MCF 10A (cell line): Measurements from ENCODE around the gene LRSAM1. TPM values are rescaled to one million over a fixed set of nuclear protein-coding genes. Genes with fewer than 3 reads are reported as not detected.
A peak's percentile ranks its signal among the peaks of the same experiment; 100 is the strongest.

ENCODE experiments used
- BruUV-seq: library from RNA; stranded (reverse); fragments of 400-500 nt; replicated peaks from 2 replicates; lab custom pipeline; 2021; lab: Mats Ljungman, UMichigan
- CTCF ChIA-PET: fragments of 300-600 bp; sonication (Branson Sonifier 250); formaldehyde crosslinking; extraction: SDS; loops from one replicate; lab custom pipeline; 2021; ENCODE audit warnings: antibody characterized with exemption, inconsistent platforms; lab: Yijun Ruan, JAX
- POLR2A ChIA-PET: fragments of 300-600, 350-650 bp; sonication (Branson Sonifier 250); formaldehyde crosslinking; extraction: SDS; loops from one replicate; lab custom pipeline; 2020; ENCODE audit warnings: antibody characterized with exemption, inconsistent platforms; lab: Yijun Ruan, JAX
- DNase-seq: peaks from one replicate; pipeline ENCODE4 v3.0.0-alpha.2; 2018; ENCODE audit not compliant: unreplicated experiment
- H3K27ac Mint-ChIP-seq: one replicate; pipeline ENCODE4 v1.8.0; 2022; ENCODE audit warnings: mild to moderate bottlenecking, low read depth, mixed read lengths; ENCODE audit not compliant: unreplicated experiment
- H3K27me3 Mint-ChIP-seq: one replicate; pipeline ENCODE4 v1.8.0; 2022; ENCODE audit warnings: mixed read lengths; ENCODE audit not compliant: insufficient read depth, unreplicated experiment
- H3K36me3 Mint-ChIP-seq: one replicate; pipeline ENCODE4 v1.8.0; 2022; ENCODE audit warnings: mild to moderate bottlenecking, moderate library complexity, mixed read lengths; ENCODE audit not compliant: insufficient read depth, unreplicated experiment
- H3K4me1 Mint-ChIP-seq: one replicate; pipeline ENCODE4 v1.8.0; 2022; ENCODE audit warnings: mixed read lengths; ENCODE audit not compliant: insufficient read depth, unreplicated experiment
- H3K4me3 Mint-ChIP-seq: one replicate; pipeline ENCODE4 v1.8.0; 2022; ENCODE audit warnings: mild to moderate bottlenecking, moderate library complexity, mixed read lengths; ENCODE audit not compliant: unreplicated experiment
- H3K9me3 Mint-ChIP-seq: one replicate; pipeline ENCODE4 v1.8.0; 2022; ENCODE audit warnings: mixed read lengths; ENCODE audit not compliant: unreplicated experiment
- CTCF ChIP-seq: fragments of 200-600 bp; IDR thresholded peaks from one replicate; pipeline ENCODE4 v1.8.0; 2022; ENCODE audit warnings: antibody characterized with exemption, mild to moderate bottlenecking; ENCODE audit not compliant: unreplicated experiment
- intact Hi-C: fragments of 100-400 bp; cut with micrococcal nuclease; formaldehyde crosslinking; loops from 2 replicates; pipeline ENCODE4 v1.14.1; 2022
- total RNA-seq: library from RNA; stranded (reverse); gene quantifications from 2 replicates; pipeline ENCODE4 v1.2.3, GENCODE V29; 2022

LRSAM1 gene
- total RNA-seq, 1 experiment from 2014 or later, result 23.5 TPM

DNA sequence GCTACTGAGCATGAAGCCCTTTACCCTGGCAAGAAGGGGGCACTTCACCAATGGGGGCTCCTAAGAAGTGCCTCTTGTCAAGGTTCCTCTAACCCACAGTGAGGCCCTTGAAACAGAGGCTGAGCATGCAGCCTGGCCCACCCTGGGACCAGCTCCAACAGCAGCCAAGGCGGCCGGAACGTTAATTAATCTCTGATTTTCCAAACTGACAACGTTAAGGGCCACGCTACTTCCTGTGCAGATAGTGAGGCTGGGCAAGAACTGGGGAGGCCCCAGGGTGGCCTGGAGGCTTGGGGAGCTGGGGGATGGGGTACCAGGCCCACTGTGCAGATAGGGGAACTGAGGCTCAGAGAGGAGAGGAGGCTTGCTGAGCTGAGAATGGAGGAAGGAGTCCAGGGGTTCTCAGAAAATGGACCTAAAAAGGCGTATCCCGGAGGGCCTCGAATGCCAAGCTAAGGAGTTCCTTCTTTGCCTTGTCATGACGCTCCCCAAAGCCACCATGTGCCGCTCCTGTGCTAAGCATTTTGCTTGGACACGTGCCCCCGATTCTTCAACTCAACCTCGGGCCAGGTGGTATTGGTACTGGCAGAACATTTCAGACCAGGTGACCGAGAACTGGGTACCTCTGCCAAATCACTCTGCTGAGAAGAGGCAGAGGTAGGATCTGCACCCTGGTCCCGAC, 88.8 kb downstream of the LRSAM1 start:
- ChIA-PET POLR2A (interaction anchor here (2.3 kb wide), 1 partner anchor 15 kb away, joined by 6 read pairs; no protein-coding TSS in a partner anchor), CTCF (interaction anchor here (0.9 to 1.8 kb wide), 2 partner anchors 14 to 36 kb away, joined by 5 read pairs; no protein-coding TSS in a partner anchor)
- intact Hi-C loops, result no loop called here
- peaks cover 31% of the 10 kb centered on the region for H3K4me1 Mint-ChIP-seq
- H3K9me3 Mint-ChIP-seq, result no peaks in the 10 kb centered on the region
- H3K27me3 Mint-ChIP-seq, result no peaks in the 10 kb centered on the region
- BruUV-seq, result no TSS peak
- no peak overlapping the region for H3K27ac Mint-ChIP-seq
- peaks cover 37% of the 10 kb centered on the region for H3K36me3 Mint-ChIP-seq
- no peak overlapping the region for H3K4me3 Mint-ChIP-seq
- DNase-seq, result no peak
- TF ChIP-seq CTCF, result no peak

DNA sequence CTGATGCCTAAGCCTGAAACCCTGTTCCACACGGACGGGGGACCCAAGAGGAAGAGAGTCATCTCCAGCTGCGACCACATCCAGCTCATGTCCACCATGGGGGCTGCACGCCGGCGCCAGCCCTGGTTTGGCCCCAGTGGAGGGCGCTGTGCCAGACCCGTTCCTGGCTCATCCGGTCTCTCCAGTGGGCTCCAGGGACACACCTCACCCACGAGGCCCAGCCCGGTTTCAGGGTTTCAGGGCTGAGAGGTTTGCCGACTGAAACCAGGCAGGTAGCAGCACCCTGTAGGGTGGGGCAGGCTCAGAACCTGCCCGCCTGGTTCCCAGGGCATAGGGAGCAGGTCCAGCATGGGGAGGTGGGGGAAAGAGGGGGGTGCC, 89.3 kb downstream of the LRSAM1 start:
- POLR2A ChIA-PET, result interaction anchor here (2.3 kb wide), 1 partner anchor 15 kb away, joined by 6 read pairs; no protein-coding TSS in a partner anchor
- Mint-ChIP-seq H3K4me3 (no peak overlapping the region), H3K4me1 (peaks cover 30% of the 10 kb centered on the region), H3K27me3 (no peaks in the 10 kb centered on the region), H3K36me3 (peaks cover 31% of the 10 kb centered on the region), H3K9me3 (no peaks in the 10 kb centered on the region), H3K27ac (no peak overlapping the region)
- no peak for TF ChIP-seq CTCF
- CTCF ChIA-PET, result interaction anchor here (0.9 to 1.9 kb wide), 3 partner anchors 15 to 46 kb away, joined by 5 to 6 read pairs (median 5); no protein-coding TSS in a partner anchor
- intact Hi-C loops, result no loop called here
- no peak for DNase-seq
- no TSS peak for BruUV-seq

DNA sequence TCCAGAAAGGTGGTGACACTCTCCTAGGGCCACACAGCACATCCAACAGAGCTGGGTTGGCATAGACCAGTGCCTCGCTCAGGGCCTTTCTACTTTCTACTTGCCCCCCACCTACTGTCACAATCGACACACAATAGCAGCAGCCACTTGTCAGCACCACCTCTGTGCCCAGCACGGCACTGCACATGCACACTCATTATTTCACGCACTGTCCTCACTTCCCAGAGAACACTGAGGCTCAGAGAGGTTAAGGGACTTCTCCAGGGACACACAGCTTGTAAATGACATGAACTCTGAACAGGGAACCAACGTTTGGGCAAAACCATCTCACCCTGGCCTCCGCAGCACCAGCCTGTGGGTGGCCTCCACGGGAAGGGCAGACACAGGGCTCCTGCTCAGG, 89.9 kb downstream of the LRSAM1 start:
- Mint-ChIP-seq H3K4me1 (peaks cover 31% of the 10 kb centered on the region), H3K4me3 (no peak overlapping the region), H3K9me3 (no peaks in the 10 kb centered on the region), H3K27me3 (no peaks in the 10 kb centered on the region), H3K27ac (no peak overlapping the region), H3K36me3 (peaks cover 31% of the 10 kb centered on the region)
- ChIA-PET CTCF (interaction anchor here (1.8 to 1.9 kb wide), 2 partner anchors 15 to 46 kb away, joined by 5 to 6 read pairs; no protein-coding TSS in a partner anchor), POLR2A (interaction anchor here (2.3 kb wide), 1 partner anchor 14 kb away, joined by 6 read pairs; no protein-coding TSS in a partner anchor)
- DNase-seq, result no peak
- TF ChIP-seq CTCF, result no peak
- BruUV-seq, result no TSS peak
- intact Hi-C loops, result no loop called here

DNA sequence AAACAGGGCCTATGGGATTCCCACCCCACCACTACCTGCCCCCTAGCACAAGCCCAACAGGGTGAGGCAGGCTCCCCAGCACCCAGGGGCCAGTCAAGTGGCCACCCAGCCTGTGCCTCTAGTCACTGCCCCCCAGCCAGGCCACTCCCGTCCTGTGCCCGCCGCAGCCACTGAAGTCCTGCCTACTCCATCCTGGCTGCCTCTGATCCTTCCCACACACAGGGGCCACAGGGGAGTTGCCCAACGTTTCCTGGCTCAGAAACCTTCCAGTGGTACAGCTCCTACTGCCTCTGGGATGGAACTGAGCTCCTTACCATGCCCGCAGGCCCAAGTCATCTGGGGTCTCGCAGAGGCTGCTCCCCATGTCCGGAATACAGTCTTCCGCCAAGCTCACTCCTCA, 90.6 kb downstream of the LRSAM1 start:
- ChIA-PET POLR2A (no interaction called here), CTCF (interaction anchor here (0.6 to 1.9 kb wide), 2 partner anchors 45 to 157 kb away, joined by 3 to 6 read pairs; no protein-coding TSS in a partner anchor)
- TF ChIP-seq CTCF, result no peak
- no peaks in the 10 kb centered on the region for H3K27me3 Mint-ChIP-seq
- H3K27ac Mint-ChIP-seq, result no peak overlapping the region
- no peaks in the 10 kb centered on the region for H3K9me3 Mint-ChIP-seq
- no peak overlapping the region for H3K4me3 Mint-ChIP-seq
- peaks cover 36% of the 10 kb centered on the region for H3K4me1 Mint-ChIP-seq
- BruUV-seq, result no TSS peak
- peak; percentile 53 for DNase-seq
- intact Hi-C loops, result no loop called here
- H3K36me3 Mint-ChIP-seq, result peaks cover 36% of the 10 kb centered on the region
